Measurements from ENCODE around the gene KAT2A.

- TF ChIP-seq CTCF (IDR thresholded peaks at IDR 0.05) (no peak), POLR2A (IDR thresholded peaks at IDR 0.05) (no peak)
Observed at GRCh38 chr17:42111265-42111636, 9.9 kb downstream of the KAT2A start.

Data from esophagus squamous epithelium (tissue), 4 donors.